Breast epithelium (tissue), 4 donors: Measurements from ENCODE around the gene PDZD7. TPM values are rescaled to one million over a fixed set of nuclear protein-coding genes. Genes with fewer than 3 reads are reported as not detected.
A peak's percentile ranks its signal among the peaks of the same experiment; 100 is the strongest.

Source experiments
- DNase-seq, 2 donors: peaks; one replicate each; pipeline ENCODE4 v3.0.0-alpha.2; 2019; ENCODE audit warnings: low spot score in 2 of 2
- H3K27ac ChIP-seq, 2 donors: fragments of 200-600 bp; sonication (generic) in 1 of 2; one replicate each; pipeline ENCODE4 v1.5.1; 2016 to 2019; ENCODE audit warnings: mild to moderate bottlenecking in 1 of 2
- H3K27me3 ChIP-seq, 2 donors: fragments of 200-600 bp; sonication (generic) in 1 of 2; one replicate each; pipeline versions ENCODE4 v1.5.1 to v1.6.0; 2017 to 2019; ENCODE audit warnings: control low read depth in 1 of 2, mild to moderate bottlenecking in 1 of 2
- H3K36me3 ChIP-seq: fragments of 200-600 bp; one replicate; pipeline ENCODE4 v1.5.1; 2019
- H3K4me1 ChIP-seq, 2 donors: fragments of 200-600 bp; sonication (generic); one replicate each; pipeline ENCODE4 v1.5.1; 2016 to 2019; ENCODE audit warnings: control low read depth in 1 of 2
- H3K4me3 ChIP-seq, 3 donors: fragments of 200-600 bp; sonication (generic); 1 replicate in 2 of 3; 2 replicates in 1 of 3; pipeline ENCODE4 v1.5.1; 2016 to 2019; ENCODE audit warnings: mild to moderate bottlenecking in 3 of 3, moderate library complexity in 2 of 3
- H3K9me3 ChIP-seq, 2 donors: fragments of 200-600 bp; sonication (generic) in 1 of 2; one replicate each; pipeline ENCODE4 v1.5.1; 2016 to 2019; ENCODE audit warnings: control low read depth in 1 of 2
- POLR2A ChIP-seq: fragments of 450-650 bp; IDR thresholded peaks from one replicate; pipeline ENCODE4 v1.6.1; 2016; ENCODE audit warnings: antibody characterized with exemption, mild to moderate bottlenecking, moderate library complexity
- POLR2AphosphoS5 ChIP-seq, 3 donors: sonication (generic); formaldehyde crosslinking; IDR thresholded peaks; one replicate each; pipeline ENCODE4 v1.6.1; 2017; ENCODE audit warnings: antibody characterized with exemption in 3 of 3
- intact Hi-C: fragments of 100-400 bp; cut with DNase I; formaldehyde crosslinking; loops from one replicate; pipeline ENCODE4 v1.15.1; 2023; ENCODE audit warnings: low total_unique reads
- total RNA-seq, 3 donors: library from RNA; depleted of rRNA; stranded (reverse); fragments of >200 nt; gene quantifications; one replicate each; pipeline ENCODE4 v1.1.0, GENCODE V29; 2016
- TF ChIP-seq, protein P1 (sequence below), 3 donors: fragments of 450-650 bp; IDR thresholded peaks; one replicate each; pipeline ENCODE4 v1.5.1; 2016 to 2017; ENCODE audit warnings: antibody characterized with exemption in 3 of 3, mild to moderate bottlenecking in 3 of 3, moderate library complexity in 3 of 3

Gene PDZD7
- total RNA-seq, 3 donors from 2014 or later = 0.48 to 2.3 (median 0.66) TPM

DNA sequence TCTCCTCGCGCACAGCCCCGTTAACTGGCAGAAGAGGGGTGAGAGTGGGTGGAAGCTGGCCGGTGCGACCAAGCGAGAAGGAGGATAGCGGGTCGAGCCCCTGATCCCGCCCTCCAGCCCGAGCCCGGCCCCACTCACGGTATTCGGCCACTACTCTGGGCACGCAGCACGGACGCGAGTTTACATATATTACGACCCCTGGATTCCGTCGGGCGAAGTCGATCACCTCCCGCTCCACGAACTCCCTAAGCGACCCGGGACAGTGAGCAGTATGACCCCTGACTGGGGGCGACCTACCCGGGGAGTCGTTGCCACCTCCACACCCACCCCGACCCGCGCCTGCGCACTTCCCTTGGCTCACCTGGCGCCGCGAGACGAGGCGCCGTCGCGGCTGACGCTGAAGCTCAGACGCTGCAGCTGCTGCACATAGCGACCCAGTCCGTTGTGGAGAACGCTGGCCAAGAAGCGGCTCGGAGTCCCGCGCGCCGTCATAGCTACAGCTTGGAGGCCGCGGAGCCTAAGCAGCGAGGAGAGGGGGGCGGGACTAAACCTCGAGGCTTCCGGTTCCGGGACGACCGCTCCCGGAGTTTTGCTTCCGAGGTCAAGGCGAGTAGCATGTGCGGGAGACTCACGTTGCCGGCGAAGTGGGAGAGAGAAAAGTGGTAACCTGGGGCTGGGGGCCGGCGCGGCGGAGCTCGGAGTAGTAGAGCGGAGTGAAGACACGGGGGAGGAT is 43.8 kb downstream of the PDZD7 start, which contains the start of the genes MRPL43 and TWNK:
MRPL43 (minus strand) TSS at position 546 of the 733 bp plus-strand sequence; CDS start at position 492, 54 bp downstream.
TWNK (plus strand) TSS at position 592 of the 733 bp plus-strand sequence. CDS start 668 bp downstream, outside the sequence.
- Histone ChIP-seq H3K36me3 (no peaks in the 10 kb centered on the region), H3K4me3 (peak within 1 kb of the TSS; percentile 65 to 100 (median 66)), H3K27me3 (no peaks in the 10 kb centered on the region), H3K4me1 (peaks cover 12 to 16% of the 10 kb centered on the region in 2 donors), H3K9me3 (no peaks in the 10 kb centered on the region), H3K27ac (peak within 1 kb of the TSS; percentile 40 to 82)
- intact Hi-C loops = no loop called here
- TF ChIP-seq POLR2AphosphoS5 (IDR thresholded peaks at IDR 0.05) (peak; percentile 74 to 79 (median 75)), POLR2A (peak; percentile 61)
- TF ChIP-seq, protein P1, sequence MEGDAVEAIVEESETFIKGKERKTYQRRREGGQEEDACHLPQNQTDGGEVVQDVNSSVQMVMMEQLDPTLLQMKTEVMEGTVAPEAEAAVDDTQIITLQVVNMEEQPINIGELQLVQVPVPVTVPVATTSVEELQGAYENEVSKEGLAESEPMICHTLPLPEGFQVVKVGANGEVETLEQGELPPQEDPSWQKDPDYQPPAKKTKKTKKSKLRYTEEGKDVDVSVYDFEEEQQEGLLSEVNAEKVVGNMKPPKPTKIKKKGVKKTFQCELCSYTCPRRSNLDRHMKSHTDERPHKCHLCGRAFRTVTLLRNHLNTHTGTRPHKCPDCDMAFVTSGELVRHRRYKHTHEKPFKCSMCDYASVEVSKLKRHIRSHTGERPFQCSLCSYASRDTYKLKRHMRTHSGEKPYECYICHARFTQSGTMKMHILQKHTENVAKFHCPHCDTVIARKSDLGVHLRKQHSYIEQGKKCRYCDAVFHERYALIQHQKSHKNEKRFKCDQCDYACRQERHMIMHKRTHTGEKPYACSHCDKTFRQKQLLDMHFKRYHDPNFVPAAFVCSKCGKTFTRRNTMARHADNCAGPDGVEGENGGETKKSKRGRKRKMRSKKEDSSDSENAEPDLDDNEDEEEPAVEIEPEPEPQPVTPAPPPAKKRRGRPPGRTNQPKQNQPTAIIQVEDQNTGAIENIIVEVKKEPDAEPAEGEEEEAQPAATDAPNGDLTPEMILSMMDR (IDR thresholded peaks at IDR 0.05) = no peak
- DNase-seq = peak; percentile 70 to 80

DNA sequence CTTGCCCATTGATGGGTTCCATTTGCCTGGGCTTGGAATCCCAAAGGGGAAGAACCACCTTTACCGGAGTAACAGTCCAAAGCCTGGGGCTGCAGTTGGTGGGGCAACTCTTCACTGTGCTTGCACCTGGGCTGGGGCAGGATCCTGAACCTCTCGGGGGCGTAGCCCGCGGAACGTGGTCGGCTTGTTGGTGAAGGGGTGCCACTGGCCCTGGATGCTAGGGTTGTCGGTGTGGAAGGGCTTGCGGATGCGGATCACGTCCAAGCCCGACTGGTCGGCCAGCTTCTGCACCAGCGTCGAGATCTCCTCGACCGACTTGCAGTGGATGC is 44.3 kb downstream of the PDZD7 start:
- Histone ChIP-seq H3K36me3 (no peaks in the 10 kb centered on the region), H3K9me3 (no peaks in the 10 kb centered on the region), H3K27ac (peak overlapping the region; percentile 40 to 82), H3K27me3 (no peaks in the 10 kb centered on the region), H3K4me3 (peak overlapping the region; percentile 65 to 100 (median 66)), H3K4me1 (peaks cover 12 to 16% of the 10 kb centered on the region in 2 donors)
- intact Hi-C loops = no loop called here
- TF ChIP-seq POLR2A = no peak
- TF ChIP-seq, protein P1 (IDR thresholded peaks at IDR 0.05) = no peak
- no peak for TF ChIP-seq POLR2AphosphoS5 (IDR thresholded peaks at IDR 0.05)
- peak in 1 of 2 donors; percentile 49 for DNase-seq

DNA sequence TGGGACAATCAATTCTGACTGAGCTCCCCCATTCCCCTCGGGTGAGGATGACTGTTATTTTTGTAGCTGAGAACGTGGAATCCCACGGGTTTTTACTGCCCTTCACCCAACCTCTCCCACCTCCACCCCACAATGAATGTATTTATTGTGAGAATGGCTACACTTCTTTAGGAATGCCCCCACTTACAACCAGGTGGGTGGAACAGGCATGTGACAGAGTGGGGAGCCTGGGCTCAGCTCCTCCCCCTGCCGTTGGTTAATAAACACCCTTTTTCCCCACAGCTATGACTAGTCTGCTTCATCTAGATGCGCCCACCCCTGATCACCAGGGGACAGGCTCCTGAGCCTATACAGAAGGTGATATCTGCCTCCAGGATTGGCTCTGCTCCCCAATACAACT is 45.6 kb downstream of the PDZD7 start:
- intact Hi-C loops = no loop called here
- no peak for DNase-seq
- Histone ChIP-seq H3K36me3 (peaks cover 3% of the 10 kb centered on the region), H3K27me3 (no peaks in the 10 kb centered on the region), H3K4me3 (no peak overlapping the region), H3K9me3 (no peaks in the 10 kb centered on the region), H3K4me1 (peaks cover 12 to 16% of the 10 kb centered on the region in 2 donors), H3K27ac (no peak overlapping the region)
- TF ChIP-seq POLR2AphosphoS5 (IDR thresholded peaks at IDR 0.05) = no peak
- TF ChIP-seq, protein P1 (IDR thresholded peaks at IDR 0.05) = no peak
- no peak for TF ChIP-seq POLR2A

DNA sequence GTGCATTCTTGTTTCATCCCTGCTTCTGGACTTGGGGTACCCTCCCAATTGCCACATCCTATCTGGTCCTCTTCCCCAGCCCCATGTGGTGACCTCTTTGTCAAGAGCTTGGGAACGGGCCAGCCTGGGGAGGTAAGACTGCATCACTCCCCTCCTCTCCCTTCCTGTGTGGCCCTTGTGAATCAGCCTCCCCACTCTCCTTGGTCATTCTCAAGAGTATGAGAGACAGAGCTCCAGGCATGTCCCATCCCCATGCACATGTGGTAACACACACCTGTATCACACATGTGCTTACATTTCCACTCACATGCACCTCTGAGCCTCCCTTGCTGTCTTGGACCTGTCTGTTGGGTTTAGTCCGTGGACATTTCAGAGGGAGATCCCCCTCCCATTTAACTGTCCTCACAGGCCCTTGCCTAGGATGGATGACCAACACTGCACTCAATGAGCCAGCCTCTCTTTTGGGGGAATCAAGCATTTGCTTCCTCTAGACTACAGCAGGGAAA is 46.2 kb downstream of the PDZD7 start:
- intact Hi-C loops = no loop called here
- Histone ChIP-seq H3K27me3 (no peaks in the 10 kb centered on the region), H3K4me1 (peaks cover 12 to 16% of the 10 kb centered on the region in 2 donors), H3K4me3 (no peak overlapping the region), H3K27ac (no peak overlapping the region), H3K36me3 (peaks cover 3% of the 10 kb centered on the region), H3K9me3 (no peaks in the 10 kb centered on the region)
- TF ChIP-seq POLR2A (no peak), POLR2AphosphoS5 (IDR thresholded peaks at IDR 0.05) (no peak)
- TF ChIP-seq, protein P1 (IDR thresholded peaks at IDR 0.05) = no peak
- DNase-seq = peak in 1 of 2 donors; percentile 10
